HG03342 (cell line): ENCODE results near the gene PHLPP2.

Source experiments
- ATAC-seq: cut with Tn5 transposase; IDR thresholded peaks from one replicate; pipeline ENCODE4 v1.9.1; 2021; ENCODE audit warnings: mild to moderate bottlenecking, moderate library complexity; ENCODE audit not compliant: unreplicated experiment

PHLPP2 gene

GRCh38 chr16:71670537-71670936 lies 54.0 kb downstream of the PHLPP2 start:
- ATAC-seq = no peak

- no peak for ATAC-seq
Observed at GRCh38 chr16:71669926-71670536, 54.5 kb downstream of the PHLPP2 start.

GRCh38 chr16:71666928-71667707 lies 57.4 kb downstream of the PHLPP2 start:
- no peak for ATAC-seq

GRCh38 chr16:71666264-71666663 lies 58.2 kb downstream of the PHLPP2 start:
- no peak for ATAC-seq

- ATAC-seq = no peak
Observed at GRCh38 chr16:71659471-71659870, 65.0 kb downstream of the PHLPP2 start.

GRCh38 chr16:71658771-71659170 lies 65.7 kb downstream of the PHLPP2 start:
- no peak for ATAC-seq

- no peak for ATAC-seq
Observed at GRCh38 chr16:71649704-71650103, 74.8 kb downstream of the PHLPP2 start.

- no peak for ATAC-seq
Observed at GRCh38 chr16:71648921-71649320, 75.6 kb downstream of the PHLPP2 start.

GRCh38 chr16:71648162-71648561 lies 76.3 kb downstream of the PHLPP2 start:
- ATAC-seq = no peak

- ATAC-seq = no peak
Observed at GRCh38 chr16:71647391-71647790, 77.1 kb downstream of the PHLPP2 start.

GRCh38 chr16:71645450-71645849 lies 79.1 kb downstream of the PHLPP2 start:
- ATAC-seq = no peak

GRCh38 chr16:71637398-71637797 lies 87.1 kb downstream of the PHLPP2 start:
- ATAC-seq = no peak

GRCh38 chr16:71635632-71636031 lies 88.9 kb downstream of the PHLPP2 start:
- ATAC-seq = no peak

- no peak for ATAC-seq
Observed at GRCh38 chr16:71631776-71632175, 92.7 kb downstream of the PHLPP2 start.

- ATAC-seq = no peak
Observed at GRCh38 chr16:71630808-71631207, 93.7 kb downstream of the PHLPP2 start.

GRCh38 chr16:71629278-71630016 lies 95.1 kb downstream of the PHLPP2 start:
- ATAC-seq = no peak

GRCh38 chr16:71628810-71629209 lies 95.7 kb downstream of the PHLPP2 start:
- no peak for ATAC-seq

GRCh38 chr16:71627731-71628181 lies 96.7 kb downstream of the PHLPP2 start:
- ATAC-seq = no peak

- no peak for ATAC-seq
Observed at GRCh38 chr16:71626858-71627213, 97.7 kb downstream of the PHLPP2 start.

GRCh38 chr16:71626018-71626857 lies 98.3 kb downstream of the PHLPP2 start, which contains the start of gene MARVELD3:
TSS of gene MARVELD3 (plus strand) at chr16:71626184. CDS start at chr16:71626230, 46 bp downstream.
- ATAC-seq = no peak
